Measurements from ENCODE around the gene MAP3K2. TPM values are rescaled to one million over a fixed set of nuclear protein-coding genes. Genes with fewer than 3 reads are reported as not detected.
A peak's percentile ranks its signal among the peaks of the same experiment; 100 is the strongest.

The MAP3K2 gene
- total RNA-seq, 4 donors from 2014 or later: 84.8 to 118 (median 92.8) TPM

- H3K27me3 ChIP-seq: no peaks in the 10 kb centered on the region
- H3K9me3 ChIP-seq: no peaks in the 10 kb centered on the region
- H3K4me3 ChIP-seq (replicated peaks in 1 of 3): peak overlapping the region in 1 of 3 donors; percentile 39
- H3K27ac ChIP-seq: peak overlapping the region; percentile 75 to 97 (median 88)
- H3K36me3 ChIP-seq: no peaks in the 10 kb centered on the region
- intact Hi-C loops (cut with DNase I): loop anchor here (5.0 kb wide), 1 partner anchor 114 kb away; no protein-coding TSS in a partner anchor
- TF ChIP-seq CTCF (IDR thresholded peaks at IDR 0.05) (no peak), POLR2A (IDR thresholded peaks at IDR 0.05) (no peak)
- DNase-seq: no peak
- 85 to 88% methylated on average over 10 of the region's 10 CpGs for WGBS, 2 donors
- H3K4me1 ChIP-seq: peaks cover 20 to 44% of the 10 kb centered on the region in 2 donors
Observed at GRCh38 chr2:127408807-127409099, 21.0 kb upstream of the MAP3K2 start.

GRCh38 chr2:127408004-127408806, 20.4 kb upstream of the MAP3K2 start:
- no peaks in the 10 kb centered on the region for H3K9me3 ChIP-seq
- intact Hi-C loops (cut with DNase I): loop anchor here (5.0 kb wide), 1 partner anchor 114 kb away; no protein-coding TSS in a partner anchor
- 20 to 21% methylated on average over 13 to 20 of the region's 75 CpGs for WGBS, 2 donors
- H3K4me3 ChIP-seq (replicated peaks in 1 of 3): peak overlapping the region in 2 of 3 donors; percentile 7 to 39
- H3K36me3 ChIP-seq: no peaks in the 10 kb centered on the region
- peak overlapping the region; percentile 88 to 97 (median 93) for H3K27ac ChIP-seq
- H3K27me3 ChIP-seq: no peaks in the 10 kb centered on the region
- DNase-seq: peak; percentile 94 to 95
- peak in 2 of 6 experiments; percentile 25 to 32 for TF ChIP-seq CTCF (IDR thresholded peaks at IDR 0.05)
- TF ChIP-seq POLR2A (IDR thresholded peaks at IDR 0.05): peak; percentile 7 to 80
- peaks cover 20 to 41% of the 10 kb centered on the region in 2 donors for H3K4me1 ChIP-seq

GRCh38 chr2:127407661-127408003, 19.9 kb upstream of the MAP3K2 start:
- TF ChIP-seq CTCF (IDR thresholded peaks at IDR 0.05): no peak
- intact Hi-C loops (cut with DNase I): loop anchor here (5.0 kb wide), 1 partner anchor 115 kb away; no protein-coding TSS in a partner anchor
- H3K27ac ChIP-seq: peak overlapping the region; percentile 81 to 97 (median 93)
- H3K4me3 ChIP-seq (replicated peaks in 1 of 3): peak overlapping the region in 1 of 3 donors; percentile 39
- no peaks in the 10 kb centered on the region for H3K36me3 ChIP-seq
- peaks cover 20 to 41% of the 10 kb centered on the region in 2 donors for H3K4me1 ChIP-seq
- WGBS, 2 donors: 5 to 7% methylated on average over 5 to 6 of the region's 6 CpGs
- no peaks in the 10 kb centered on the region for H3K27me3 ChIP-seq
- DNase-seq: no peak
- no peaks in the 10 kb centered on the region for H3K9me3 ChIP-seq

DNA sequence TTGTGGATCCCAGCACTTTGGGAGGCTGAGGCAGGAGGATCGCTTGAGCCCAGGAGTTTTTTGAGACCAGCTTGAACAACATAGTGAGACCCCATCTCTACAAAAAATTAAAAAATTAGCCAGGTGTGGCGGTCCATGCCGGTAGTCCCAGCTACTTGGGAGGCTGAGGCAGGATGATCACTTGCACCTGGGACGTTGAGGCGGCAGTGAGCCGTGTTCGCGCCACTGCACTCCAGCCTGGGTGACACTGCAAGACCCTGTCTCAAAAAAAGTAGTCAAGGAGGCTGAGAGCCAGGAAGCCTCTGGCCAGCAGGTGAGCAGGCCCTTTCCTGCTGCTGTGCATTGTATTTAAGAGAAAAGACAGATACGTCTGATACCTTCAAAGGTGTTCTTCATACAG, 19.3 kb upstream of the MAP3K2 start:
- Histone ChIP-seq H3K27ac (peak overlapping the region; percentile 81 to 97 (median 93)), H3K9me3 (no peaks in the 10 kb centered on the region), H3K4me1 (peaks cover 20 to 38% of the 10 kb centered on the region in 2 donors), H3K4me3 (replicated peaks in 1 of 3) (no peak overlapping the region), H3K36me3 (no peaks in the 10 kb centered on the region), H3K27me3 (no peaks in the 10 kb centered on the region)
- DNase-seq: no peak
- no peak for TF ChIP-seq CTCF (IDR thresholded peaks at IDR 0.05)
- TF ChIP-seq POLR2A (IDR thresholded peaks at IDR 0.05): no peak
- 90 to 94% methylated on average over 9 of the region's 9 CpGs for WGBS, 2 donors
- intact Hi-C loops (cut with DNase I): loop anchor here (5.0 kb wide), 1 partner anchor 115 kb away; no protein-coding TSS in a partner anchor

GRCh38 chr2:127406454-127406853, 18.7 kb upstream of the MAP3K2 start:
- DNase-seq: no peak
- H3K36me3 ChIP-seq: no peaks in the 10 kb centered on the region
- 97 to 100% methylated on average over 2 of the region's 2 CpGs for WGBS, 2 donors
- H3K27me3 ChIP-seq: no peaks in the 10 kb centered on the region
- intact Hi-C loops (cut with DNase I): loop anchor here (5.0 kb wide), 1 partner anchor 116 kb away; no protein-coding TSS in a partner anchor
- H3K4me1 ChIP-seq: peaks cover 16 to 32% of the 10 kb centered on the region in 2 donors
- H3K4me3 ChIP-seq (replicated peaks in 1 of 3): no peak overlapping the region
- TF ChIP-seq CTCF (IDR thresholded peaks at IDR 0.05) (no peak), POLR2A (IDR thresholded peaks at IDR 0.05) (no peak)
- no peaks in the 10 kb centered on the region for H3K9me3 ChIP-seq
- peak overlapping the region in 1 of 3 donors; percentile 93 for H3K27ac ChIP-seq

Data from thyroid gland (tissue), 4 donors.